GM12878 (cell line): ENCODE data around the gene HMGN3. TPM values are rescaled to one million over a fixed set of nuclear protein-coding genes. Genes with fewer than 3 reads are reported as not detected.

Experiments
- BCL11A ChIP-seq: IDR thresholded peaks from 2 replicates; pipeline ENCODE4 v1.6.1; 2011; ENCODE audit warnings: low read depth, low read length
- BMI1 ChIP-seq: fragments of 450-650 bp; IDR thresholded peaks from 2 replicates; pipeline ENCODE4 v1.6.1; 2016; ENCODE audit warnings: mild to moderate bottlenecking, moderate library complexity, borderline replicate concordance
- CHD2 ChIP-seq: IDR thresholded peaks from 2 replicates; pipeline ENCODE4 v1.6.1; 2011; ENCODE audit warnings: low read depth, low read length, improper control_type of control experiment, borderline replicate concordance
- CREM ChIP-seq: IDR thresholded peaks from 2 replicates; pipeline ENCODE4 v1.6.1; 2014; ENCODE audit warnings: antibody characterized with exemption, low read depth
- DPF2 ChIP-seq: fragments of 450-650 bp; IDR thresholded peaks from 2 replicates; pipeline ENCODE4 v1.6.1; 2017; ENCODE audit warnings: mild to moderate bottlenecking
- EP300 ChIP-seq, 2 experiments: fragments of 150-350 bp in 1 of 2; IDR thresholded peaks; 2 replicates each; pipeline ENCODE4 v1.6.1; 2011 to 2012; ENCODE audit warnings: low read depth in 2 of 2, low read length in 2 of 2, borderline replicate concordance in 1 of 2, improper control_type of control experiment in 1 of 2, inconsistent platforms in 1 of 2; ENCODE audit not compliant: control insufficient read depth in 1 of 2
- FOS ChIP-seq: IDR thresholded peaks from 3 replicates; pipeline ENCODE4 v1.6.1; 2011; ENCODE audit warnings: borderline replicate concordance; ENCODE audit not compliant: insufficient read length; ENCODE audit errors: extremely low read depth
- HDGF ChIP-seq: fragments of 450-650 bp; IDR thresholded peaks from 2 replicates; pipeline ENCODE4 v1.6.1; 2016; ENCODE audit warnings: antibody characterized with exemption
- IRF4 ChIP-seq: IDR thresholded peaks from 2 replicates; pipeline ENCODE4 v1.6.1; 2011; ENCODE audit warnings: low read depth, low read length
- KDM1A ChIP-seq: fragments of 200-600 bp; sonication (generic); IDR thresholded peaks from 2 replicates; pipeline ENCODE4 v1.6.1; 2016; ENCODE audit warnings: borderline replicate concordance
- MEF2A ChIP-seq: IDR thresholded peaks from 2 replicates; pipeline ENCODE4 v1.6.1; 2011; ENCODE audit warnings: low read depth, mild to moderate bottlenecking, low read length, moderate library complexity; ENCODE audit not compliant: insufficient read depth
- MXI1 ChIP-seq: fragments of 150-350 bp; IDR thresholded peaks from 2 replicates; pipeline ENCODE4 v1.6.1; 2011; ENCODE audit warnings: low read depth, mild to moderate bottlenecking, inconsistent platforms, low read length, improper control_type of control experiment
- MYB ChIP-seq: fragments of 150-350 bp; IDR thresholded peaks from 2 replicates; pipeline ENCODE4 v1.6.1; 2014; ENCODE audit warnings: mild to moderate bottlenecking, low read depth, low read length, borderline replicate concordance
- NBN ChIP-seq: fragments of 450-650 bp; IDR thresholded peaks from 2 replicates; pipeline ENCODE4 v1.6.1; 2016
- NFIC ChIP-seq: IDR thresholded peaks from 2 replicates; pipeline ENCODE4 v1.6.1; 2012; ENCODE audit warnings: low read depth, mild to moderate bottlenecking, inconsistent platforms, low read length, moderate library complexity
- PML ChIP-seq: IDR thresholded peaks from 2 replicates; pipeline ENCODE4 v1.6.1; 2012; ENCODE audit warnings: low read length, inconsistent platforms
- RAD51 ChIP-seq: fragments of 450-650 bp; IDR thresholded peaks from 2 replicates; pipeline ENCODE4 v1.6.1; 2016; ENCODE audit warnings: moderate library complexity, mild to moderate bottlenecking, inconsistent platforms
- RB1 ChIP-seq: fragments of 450-650 bp; formaldehyde crosslinking; IDR thresholded peaks from 2 replicates; pipeline ENCODE4 v1.6.1; 2017; ENCODE audit warnings: mild to moderate bottlenecking, borderline replicate concordance
- SKIL ChIP-seq: fragments of 450-650 bp; IDR thresholded peaks from 2 replicates; pipeline ENCODE4 v1.6.1; 2017; ENCODE audit warnings: mild to moderate bottlenecking, low read depth, inconsistent platforms; ENCODE audit not compliant: poor library complexity, severe bottlenecking
- SMAD1 ChIP-seq: fragments of 450-650 bp; IDR thresholded peaks from 2 replicates; pipeline ENCODE4 v1.6.1; 2018; ENCODE audit warnings: mild to moderate bottlenecking, low read depth; ENCODE audit not compliant: partially characterized antibody
- SMC3 ChIP-seq: IDR thresholded peaks from 2 replicates; pipeline ENCODE4 v1.6.1; 2011; ENCODE audit warnings: low read length, improper control_type of control experiment, borderline replicate concordance
- TAF1 ChIP-seq: IDR thresholded peaks from 2 replicates; pipeline ENCODE4 v1.6.1; 2011; ENCODE audit warnings: mild to moderate bottlenecking, low read depth, low read length, borderline replicate concordance
- ZSCAN29 ChIP-seq: fragments of 450-650 bp; IDR thresholded peaks from 2 replicates; pipeline ENCODE4 v1.6.1; 2017; ENCODE audit warnings: mild to moderate bottlenecking, moderate library complexity
- polyA plus RNA-seq, 11 experiments: library from polyadenylated mRNA; depleted of rRNA in 4 of 11; unstranded in 6 of 11; stranded (reverse) in 5 of 11; fragments of >200 nt; fragmentation: Nextera tagmentation in 4 of 11; fragmentation: Illumina TruSeq in 1 of 11; extraction: Ambion mirVana in 4 of 11; extraction: Trizol in 1 of 11; gene quantifications; 1 replicate in 1 of 11; 2 replicates in 10 of 11; pipeline versions ENCODE4 v1.2.1 to v1.2.3, GENCODE V29; 2011 to 2016; ENCODE audit warnings: inconsistent platforms in 2 of 11, missing spikeins in 2 of 11, low read depth in 1 of 11
- total RNA-seq, 4 experiments: library from RNA; depleted of rRNA in 3 of 4; stranded (reverse); fragments of >200 nt in 3 of 4; fragmentation: Illumina TruSeq in 1 of 4; extraction: Trizol in 1 of 4; gene quantifications; 2 replicates each; pipeline versions ENCODE4 v1.2.1 to v1.2.3, GENCODE V29; 2013 to 2021
- TF ChIP-seq, protein P1 (sequence below): fragments of 450-650 bp; formaldehyde crosslinking; IDR thresholded peaks from 2 replicates; pipeline ENCODE4 v1.5.0; 2022; ENCODE audit warnings: mild to moderate bottlenecking, missing genetic modification characterization
- TF ChIP-seq, protein P2 (sequence below): fragments of 450-650 bp; IDR thresholded peaks from 2 replicates; pipeline ENCODE4 v1.6.1; 2016; ENCODE audit warnings: mild to moderate bottlenecking

The HMGN3 gene
- total and polyA plus RNA-seq, 10 of the 15 experiments (the other 5 are each of a cell fraction or from before 2014, with no cell fraction given) = 115 to 496 (median 262) TPM

GRCh38 chr6:79239536-79240168 lies 5.2 kb upstream of the HMGN3 start (continued):
- TF ChIP-seq MEF2A (0 out of 2 replicates have a peak, but pooled peaks have one; percentile 42), CREM (peak; percentile 35; the same call in 1 of the 2 replicates), SMC3 (no peak; the same call in 1 of the 2 replicates), BCL11A (peak; percentile 54; the same call in 1 of the 2 replicates), KDM1A (no peak), BMI1 (peak; percentile 66), MXI1 (peak; percentile 52; the same call in 1 of the 2 replicates), MYB (no peak), HDGF (no peak), CHD2 (peak; percentile 62; the same call in 1 of the 2 replicates), RB1 (no peak), EP300 (IDR thresholded peaks at IDR 0.05; ENCODE audit: borderline replicate concordance in 1 of 2, control insufficient read depth in 1 of 2, low read depth in 2 of 2, low read length in 2 of 2) (peak in 1 of 2 experiments; percentile 91; a peak in 2 of 4 replicates), RAD51 (no peak), PML (0 out of 2 replicates have a peak, but pooled peaks have one; percentile 18), ZSCAN29 (no peak), SMAD1 (no peak), SKIL (peak; percentile 46), FOS (no peak), IRF4 (peak; percentile 92), NFIC (peak; percentile 71), DPF2 (peak; percentile 96), NBN (0 out of 2 replicates have a peak, but pooled peaks have one; percentile 64), TAF1 (no peak)
- TF ChIP-seq, protein P1, sequence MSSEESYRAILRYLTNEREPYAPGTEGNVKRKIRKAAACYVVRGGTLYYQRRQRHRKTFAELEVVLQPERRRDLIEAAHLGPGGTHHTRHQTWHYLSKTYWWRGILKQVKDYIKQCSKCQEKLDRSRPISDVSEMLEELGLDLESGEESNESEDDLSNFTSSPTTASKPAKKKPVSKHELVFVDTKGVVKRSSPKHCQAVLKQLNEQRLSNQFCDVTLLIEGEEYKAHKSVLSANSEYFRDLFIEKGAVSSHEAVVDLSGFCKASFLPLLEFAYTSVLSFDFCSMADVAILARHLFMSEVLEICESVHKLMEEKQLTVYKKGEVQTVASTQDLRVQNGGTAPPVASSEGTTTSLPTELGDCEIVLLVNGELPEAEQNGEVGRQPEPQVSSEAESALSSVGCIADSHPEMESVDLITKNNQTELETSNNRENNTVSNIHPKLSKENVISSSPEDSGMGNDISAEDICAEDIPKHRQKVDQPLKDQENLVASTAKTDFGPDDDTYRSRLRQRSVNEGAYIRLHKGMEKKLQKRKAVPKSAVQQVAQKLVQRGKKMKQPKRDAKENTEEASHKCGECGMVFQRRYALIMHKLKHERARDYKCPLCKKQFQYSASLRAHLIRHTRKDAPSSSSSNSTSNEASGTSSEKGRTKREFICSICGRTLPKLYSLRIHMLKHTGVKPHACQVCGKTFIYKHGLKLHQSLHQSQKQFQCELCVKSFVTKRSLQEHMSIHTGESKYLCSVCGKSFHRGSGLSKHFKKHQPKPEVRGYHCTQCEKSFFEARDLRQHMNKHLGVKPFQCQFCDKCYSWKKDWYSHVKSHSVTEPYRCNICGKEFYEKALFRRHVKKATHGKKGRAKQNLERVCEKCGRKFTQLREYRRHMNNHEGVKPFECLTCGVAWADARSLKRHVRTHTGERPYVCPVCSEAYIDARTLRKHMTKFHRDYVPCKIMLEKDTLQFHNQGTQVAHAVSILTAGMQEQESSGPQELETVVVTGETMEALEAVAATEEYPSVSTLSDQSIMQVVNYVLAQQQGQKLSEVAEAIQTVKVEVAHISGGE (CRISPR knock-in tag) = no peak
- TF ChIP-seq, protein P2, sequence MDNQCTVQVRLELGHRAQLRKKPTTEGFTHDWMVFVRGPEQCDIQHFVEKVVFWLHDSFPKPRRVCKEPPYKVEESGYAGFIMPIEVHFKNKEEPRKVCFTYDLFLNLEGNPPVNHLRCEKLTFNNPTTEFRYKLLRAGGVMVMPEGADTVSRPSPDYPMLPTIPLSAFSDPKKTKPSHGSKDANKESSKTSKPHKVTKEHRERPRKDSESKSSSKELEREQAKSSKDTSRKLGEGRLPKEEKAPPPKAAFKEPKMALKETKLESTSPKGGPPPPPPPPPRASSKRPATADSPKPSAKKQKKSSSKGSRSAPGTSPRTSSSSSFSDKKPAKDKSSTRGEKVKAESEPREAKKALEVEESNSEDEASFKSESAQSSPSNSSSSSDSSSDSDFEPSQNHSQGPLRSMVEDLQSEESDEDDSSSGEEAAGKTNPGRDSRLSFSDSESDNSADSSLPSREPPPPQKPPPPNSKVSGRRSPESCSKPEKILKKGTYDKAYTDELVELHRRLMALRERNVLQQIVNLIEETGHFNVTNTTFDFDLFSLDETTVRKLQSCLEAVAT = 0 out of 2 replicates have a peak, but pooled peaks have one; percentile 29
